Endothelial cell of umbilical vein (primary cell): ENCODE results near the gene EXOC6. TPM values are rescaled to one million over a fixed set of nuclear protein-coding genes. Genes with fewer than 3 reads are reported as not detected.

Source experiments
- BruUV-seq: library from RNA; stranded (reverse); fragments of 400-500 nt; replicated peaks from 2 replicates; lab custom pipeline; 2021; lab: Mats Ljungman, UMichigan
- CTCF ChIA-PET: fragments of 300-600, 350-600 bp; sonication (Branson Sonifier 250); formaldehyde crosslinking; loops from one replicate; lab custom pipeline; 2021; ENCODE audit warnings: antibody characterized with exemption, inconsistent platforms; lab: Charles Lee
- POLR2A ChIA-PET: fragments of 300-600, 350-600 bp; sonication (Branson Sonifier 250); formaldehyde crosslinking; loops from one replicate; lab custom pipeline; 2021; ENCODE audit warnings: antibody characterized with exemption, inconsistent platforms; lab: Charles Lee
- DNase-seq: peaks from one replicate; pipeline ENCODE4 v3.0.0-alpha.2; 2011; ENCODE audit warnings: low read depth, low spot score
- FAIRE-seq: peaks from 2 replicates; lab custom pipeline; 2011; peaks lifted over from hg19 to GRCh38; lab: Jason Lieb, UNC
- H2AFZ ChIP-seq: 2 replicates; pipeline ENCODE4 v1.6.0; 2012; ENCODE audit warnings: low read depth, low read length, control low read depth, inconsistent platforms
- H3K27ac ChIP-seq: 2 replicates; pipeline ENCODE4 v1.5.1; 2011; ENCODE audit warnings: low read depth, mild to moderate bottlenecking, control low read depth, low read length, moderate library complexity; ENCODE audit not compliant: insufficient read depth
- H3K27me3 ChIP-seq, 2 experiments: 2 replicates each; pipeline versions ENCODE4 v1.6.0 to v1.6.1; 2011; ENCODE audit warnings: low read length in 2 of 2, mixed read lengths in 1 of 2; ENCODE audit not compliant: control insufficient read depth in 2 of 2, insufficient read depth in 2 of 2
- H3K36me3 ChIP-seq, 2 experiments: 2 replicates in 1 of 2; 3 replicates in 1 of 2; pipeline ENCODE4 v1.5.1; 2011; ENCODE audit warnings: low read length in 2 of 2, mild to moderate bottlenecking in 1 of 2, moderate library complexity in 1 of 2; ENCODE audit not compliant: control insufficient read depth in 2 of 2, insufficient read depth in 2 of 2; ENCODE audit errors: extremely low read depth in 1 of 2
- H3K4me1 ChIP-seq: 3 replicates; pipeline ENCODE4 v1.5.1; 2011; ENCODE audit warnings: mild to moderate bottlenecking, low read length; ENCODE audit not compliant: control insufficient read depth, insufficient read depth; ENCODE audit errors: extremely low read depth
- H3K4me2 ChIP-seq: 2 replicates; pipeline ENCODE4 v1.6.1; 2011; ENCODE audit warnings: low read length, control low read depth, mixed read lengths; ENCODE audit not compliant: insufficient read depth
- H3K4me3 ChIP-seq, 3 experiments: fragments of 200-600 bp in 1 of 3; sonication (generic), shearing (Covaris generic) in 1 of 3; replicated peaks in 1 of 3; 2 replicates each; pipeline ENCODE4 v1.5.1; 2011 to 2016; ENCODE audit warnings: control low read depth in 3 of 3, low read length in 3 of 3, mild to moderate bottlenecking in 2 of 3, inconsistent platforms in 1 of 3, low read depth in 1 of 3, moderate library complexity in 1 of 3; ENCODE audit not compliant: insufficient read depth in 1 of 3
- H3K79me2 ChIP-seq: 2 replicates; pipeline ENCODE4 v1.6.0; 2012; ENCODE audit warnings: low read length, inconsistent platforms; ENCODE audit not compliant: control insufficient read depth, insufficient read depth
- H3K9ac ChIP-seq: replicated peaks from 2 replicates; pipeline ENCODE3; 2011; ENCODE audit warnings: low read length, control low read depth; ENCODE audit not compliant: insufficient read depth; ENCODE audit errors: extremely low read depth
- H3K9me1 ChIP-seq: replicated peaks from 3 replicates; pipeline ENCODE4 v1.6.0; 2011; ENCODE audit warnings: mild to moderate bottlenecking, low read length; ENCODE audit not compliant: control insufficient read depth, insufficient read depth; ENCODE audit errors: extremely low read depth
- H3K9me3 ChIP-seq: replicated peaks from 2 replicates; pipeline ENCODE4 v1.5.1; 2012; ENCODE audit warnings: low read length, inconsistent platforms; ENCODE audit not compliant: control insufficient read depth, insufficient read depth
- H4K20me1 ChIP-seq: replicated peaks from 2 replicates; pipeline ENCODE3; 2011; ENCODE audit warnings: mild to moderate bottlenecking, low read length; ENCODE audit not compliant: control insufficient read depth, insufficient read depth; ENCODE audit errors: extremely low read depth
- CTCF ChIP-seq, 2 donors: IDR thresholded peaks; 1 replicate in 1 of 2; 2 replicates in 1 of 2; pipeline ENCODE4 v1.5.1; 2011; ENCODE audit warnings: low read length in 2 of 2, mild to moderate bottlenecking in 2 of 2, moderate library complexity in 2 of 2, control low read depth in 1 of 2, inconsistent platforms in 1 of 2, low read depth in 1 of 2; ENCODE audit not compliant: insufficient read depth in 1 of 2; ENCODE audit errors: extremely low read depth in 1 of 2
- EZH2 ChIP-seq: IDR thresholded peaks from 2 replicates; pipeline ENCODE4 v1.6.1; 2012; ENCODE audit warnings: borderline replicate concordance, low read depth, mild to moderate bottlenecking, moderate library complexity, low read length, inconsistent platforms; ENCODE audit not compliant: severe bottlenecking
- FOS ChIP-seq: IDR thresholded peaks from 2 replicates; pipeline ENCODE4 v1.6.1; 2011; ENCODE audit warnings: mild to moderate bottlenecking, low read length, moderate library complexity, borderline replicate concordance; ENCODE audit not compliant: insufficient read depth
- GATA2 ChIP-seq: IDR thresholded peaks from 2 replicates; pipeline ENCODE4 v1.7.0; 2011; ENCODE audit warnings: low read depth, mild to moderate bottlenecking, moderate library complexity, mixed read lengths, low read length; ENCODE audit not compliant: insufficient read length, insufficient read depth
- JUN ChIP-seq: IDR thresholded peaks from 2 replicates; pipeline ENCODE4 v1.6.1; 2011; ENCODE audit warnings: borderline replicate concordance, low read depth; ENCODE audit not compliant: insufficient read length, insufficient read depth
- MAX ChIP-seq: IDR thresholded peaks from 2 replicates; pipeline ENCODE4 v1.6.1; 2011; ENCODE audit not compliant: insufficient read depth, insufficient read length
- MYC ChIP-seq: IDR thresholded peaks from one replicate; pipeline ENCODE4 v1.6.1; 2011; ENCODE audit warnings: mild to moderate bottlenecking, low read depth, low read length
- POLR2A ChIP-seq: IDR thresholded peaks from 2 replicates; pipeline ENCODE4 v1.6.1; 2012; ENCODE audit warnings: low read depth, mild to moderate bottlenecking, control low read depth, low read length
- POLR2AphosphoS5 ChIP-seq: IDR thresholded peaks from 2 replicates; pipeline ENCODE4 v1.6.1; 2012; ENCODE audit warnings: low read depth, mild to moderate bottlenecking, control low read depth, low read length, moderate library complexity; ENCODE audit not compliant: insufficient read depth
- dilution Hi-C: fragments of 300-500 bp; cut with MboI; formaldehyde crosslinking; loops from one replicate; pipeline ENCODE4 v1.15.0; 2019; ENCODE audit warnings: low sequenced_read_pairs; ENCODE audit not compliant: extremely low pct_ligation_motif_present
- intact Hi-C: fragments of 100-400 bp; cut with micrococcal nuclease; formaldehyde crosslinking; loops from one replicate; pipeline ENCODE4 v1.10.0; 2022
- polyA plus RNA-seq, 4 experiments: library from polyadenylated mRNA; depleted of rRNA in 3 of 4; stranded (reverse) in 3 of 4; unstranded in 1 of 4; fragments of >200 nt; gene quantifications; 2 replicates each; pipeline versions ENCODE4 v1.2.1 to v1.2.3, GENCODE V29; 2011 to 2012; ENCODE audit warnings: missing spikeins in 1 of 4
- total RNA-seq: library from RNA; stranded (reverse); gene quantifications from 2 replicates; pipeline ENCODE4 v1.2.3, GENCODE V29; 2021

Gene EXOC6
- total and polyA plus RNA-seq, 2 donors (not counting 3 experiments of a cell fraction or from before 2014, with no cell fraction given), result 72.6 to 108 TPM

- peak; percentile 90 for DNase-seq
- no peaks in the 10 kb centered on the region for H3K9me1 ChIP-seq
- H3K27me3 ChIP-seq, result no peaks in the 10 kb centered on the region
- peaks cover 64% of the 10 kb centered on the region for H3K79me2 ChIP-seq
- H2AFZ ChIP-seq, result no peak overlapping the region
- FAIRE-seq, result peak; percentile 88
- ChIA-PET CTCF (interaction anchor here (0.8 to 2.0 kb wide), 7 partner anchors 9 to 201 kb away, joined by 3 to 6 read pairs (median 4); no protein-coding TSS in a partner anchor), POLR2A (no interaction called here)
- BruUV-seq, result no TSS peak
- peak overlapping the region; percentile 13 for H3K27ac ChIP-seq
- H3K36me3 ChIP-seq, result peaks cover 6 to 10% of the 10 kb centered on the region in 2 experiments
- H3K9me3 ChIP-seq, result no peaks in the 10 kb centered on the region
- H3K4me1 ChIP-seq, result peaks cover 33% of the 10 kb centered on the region
- H3K9ac ChIP-seq, result no peak overlapping the region
- H3K4me2 ChIP-seq, result peak overlapping the region; percentile 31
- no peak overlapping the region for H3K4me3 ChIP-seq
- intact Hi-C loops (loop anchor here (1.0 kb wide), 1 partner anchor 19 kb away; no protein-coding TSS in a partner anchor), dilution Hi-C loops (no loop called here)
- H4K20me1 ChIP-seq, result peaks cover 18% of the 10 kb centered on the region
- TF ChIP-seq CTCF (IDR thresholded peaks at IDR 0.05; ENCODE audit: extremely low read depth in 1 of 2, insufficient read depth in 1 of 2, low read depth in 1 of 2, low read length in 2 of 2) (no peak), MYC (no peak), GATA2 (peak; percentile 31), JUN (peak; percentile 49), POLR2A (no peak), EZH2 (no peak), FOS (peak; percentile 81), MAX (no peak), POLR2AphosphoS5 (peak; percentile 66)
These were observed 43.8 kb downstream of the EXOC6 start for GRCh38 chr10:92891885-92892690.
